ENCODE measurements around the gene MT4. TPM values are rescaled to one million over a fixed set of nuclear protein-coding genes. Genes with fewer than 3 reads are reported as not detected.

MT4 gene
- total and polyA plus RNA-seq, 2 of the 4 experiments (the other 2 are of a cell fraction): not detected

- Histone ChIP-seq H4K8ac (ENCODE audit: low read depth in 2 of 2, low read length in 2 of 2) (no peak overlapping the region), H4K5ac (ENCODE audit: low read depth, low read length) (no peak overlapping the region), H3K27ac (ENCODE audit: insufficient read depth, low read length) (no peak overlapping the region), H2BK120ac (ENCODE audit: low read depth, low read length) (no peak overlapping the region), H3K4me1 (ENCODE audit: control insufficient read depth, insufficient read depth, low read length) (peaks cover 2% of the 10 kb centered on the region; the same call in 1 of the 2 replicates), H2AK9ac (replicated peaks; ENCODE audit: low read depth, low read length, poor library complexity) (no peak overlapping the region), H3K56ac (ENCODE audit: extremely low read depth, insufficient read depth, low read length) (no peak overlapping the region), H3K18ac (ENCODE audit: low read depth, low read length) (no peak overlapping the region), H2BK20ac (ENCODE audit: low read depth, low read length) (no peak overlapping the region), H3K9me3 (ENCODE audit: control insufficient read depth, insufficient read depth, low read length) (no peaks in the 10 kb centered on the region; the same call in 1 of the 2 replicates), H3K9me1 (ENCODE audit: insufficient read depth, low read length) (no peaks in the 10 kb centered on the region), H3K79me1 (ENCODE audit: low read depth in 1 of 2, low read length in 2 of 2) (no peaks in the 10 kb centered on the region), H3K14ac (replicated peaks; ENCODE audit: low read depth, low read length) (no peak overlapping the region), H3K23ac (ENCODE audit: low read depth, low read length) (no peak overlapping the region), H4K91ac (ENCODE audit: insufficient read depth, low read depth, low read length) (no peak overlapping the region), H2AFZ (replicated peaks; ENCODE audit: low read length, poor library complexity) (peak overlapping the region; percentile 74), H2BK5ac (ENCODE audit: low read depth, low read length, poor library complexity, severe bottlenecking) (no peak overlapping the region), H3K36me3 (ENCODE audit: control insufficient read depth, insufficient read depth, low read length) (no peaks in the 10 kb centered on the region), H3K4me3 (ENCODE audit: insufficient read depth, low read depth, low read length) (peak overlapping the region; percentile 44), H3K27me3 (ENCODE audit: control insufficient read depth, insufficient read depth, low read length) (peaks cover 65% of the 10 kb centered on the region), H3K4ac (ENCODE audit: low read depth, low read length) (no peak overlapping the region), H3K9ac (ENCODE audit: low read depth, low read length) (no peak overlapping the region), H2AK5ac (ENCODE audit: low read depth, low read length) (no peak overlapping the region), H4K20me1 (ENCODE audit: insufficient read depth, low read length) (no peaks in the 10 kb centered on the region), H3K4me2 (ENCODE audit: low read depth, low read length) (peak overlapping the region; percentile 78), H2BK15ac (ENCODE audit: low read depth, low read length) (no peak overlapping the region)
- ChIA-PET POLR2A (ENCODE audit: unreplicated experiment) (no interaction called here), CTCF (no interaction called here)
- dilution Hi-C loops (cut with HindIII; ENCODE audit: low sequenced_read_pairs, unreplicated experiment) (no loop called here), in situ Hi-C loops (cut with MboI; ENCODE audit: low sequenced_read_pairs) (no loop called here), intact Hi-C loops (cut with micrococcal nuclease) (no loop called here)
- DNase-seq: no peak
- WGBS, 2 experiments (ENCODE audit: extremely low coverage in 2 of 2, insufficient read length in 1 of 2): 17% methylated on average over 3 of the region's 9 CpGs; no CpG with 5 or more reads in 1 of the 2 experiments
- TF ChIP-seq RFX5 (IDR thresholded peaks at IDR 0.05; ENCODE audit: low read depth, low read length) (no peak), CHD1 (IDR thresholded peaks at IDR 0.05; ENCODE audit: low read depth, low read length) (no peak), CEBPB (IDR thresholded peaks at IDR 0.05; ENCODE audit: low read depth, low read length) (no peak), NFE2L2 (IDR thresholded peaks at IDR 0.05; ENCODE audit: low read depth, low read length) (no peak), MAZ (IDR thresholded peaks at IDR 0.05; ENCODE audit: borderline replicate concordance, low read depth, low read length) (no peak)
- no peak for ATAC-seq (ENCODE audit: low read depth)
- no TSS peak for BruUV-seq (replicated peaks)
Observed at GRCh38 chr16:56588781-56589140, 23.9 kb downstream of the MT4 start.

Measured in IMR-90 (cell line).